Ovary (tissue), 3 donors: ENCODE data around the gene RBM45.

Experiments used
- EP300 ChIP-seq: sonication (generic); formaldehyde crosslinking; IDR thresholded peaks from one replicate; pipeline ENCODE4 v1.6.1; 2017; ENCODE audit warnings: antibody characterized with exemption
- POLR2A ChIP-seq: fragments of 450-650 bp; IDR thresholded peaks from one replicate; pipeline ENCODE4 v1.6.1; 2017; ENCODE audit warnings: antibody characterized with exemption, mild to moderate bottlenecking, moderate library complexity
- TF ChIP-seq, protein P1 (sequence below), 3 donors: fragments of 450-650 bp in 2 of 3; fragments of 200-600 bp in 1 of 3; IDR thresholded peaks; one replicate each; pipeline versions ENCODE4 v1.5.1 to v1.8.0; 2016 to 2022; ENCODE audit warnings: antibody characterized with exemption in 3 of 3, mild to moderate bottlenecking in 1 of 3
- donor health status: DM: no; HTN: no; CAD: no.

- TF ChIP-seq POLR2A, result no peak
- TF ChIP-seq, protein P1, sequence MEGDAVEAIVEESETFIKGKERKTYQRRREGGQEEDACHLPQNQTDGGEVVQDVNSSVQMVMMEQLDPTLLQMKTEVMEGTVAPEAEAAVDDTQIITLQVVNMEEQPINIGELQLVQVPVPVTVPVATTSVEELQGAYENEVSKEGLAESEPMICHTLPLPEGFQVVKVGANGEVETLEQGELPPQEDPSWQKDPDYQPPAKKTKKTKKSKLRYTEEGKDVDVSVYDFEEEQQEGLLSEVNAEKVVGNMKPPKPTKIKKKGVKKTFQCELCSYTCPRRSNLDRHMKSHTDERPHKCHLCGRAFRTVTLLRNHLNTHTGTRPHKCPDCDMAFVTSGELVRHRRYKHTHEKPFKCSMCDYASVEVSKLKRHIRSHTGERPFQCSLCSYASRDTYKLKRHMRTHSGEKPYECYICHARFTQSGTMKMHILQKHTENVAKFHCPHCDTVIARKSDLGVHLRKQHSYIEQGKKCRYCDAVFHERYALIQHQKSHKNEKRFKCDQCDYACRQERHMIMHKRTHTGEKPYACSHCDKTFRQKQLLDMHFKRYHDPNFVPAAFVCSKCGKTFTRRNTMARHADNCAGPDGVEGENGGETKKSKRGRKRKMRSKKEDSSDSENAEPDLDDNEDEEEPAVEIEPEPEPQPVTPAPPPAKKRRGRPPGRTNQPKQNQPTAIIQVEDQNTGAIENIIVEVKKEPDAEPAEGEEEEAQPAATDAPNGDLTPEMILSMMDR (IDR thresholded peaks at IDR 0.05), result no peak
- no peak for TF ChIP-seq EP300
Observed at GRCh38 chr2:178114462-178114861, 2.2 kb downstream of the RBM45 start.
